Gastroesophageal sphincter (tissue), 3 donors: Measurements from ENCODE around the gene HSD11B1L.

Experiments
- POLR2AphosphoS5 ChIP-seq: sonication (generic); formaldehyde crosslinking; IDR thresholded peaks from one replicate; pipeline ENCODE4 v1.6.1; 2017; ENCODE audit warnings: antibody characterized with exemption
- TF ChIP-seq, protein P1 (sequence below), 4 experiments: fragments of 200-600 bp in 2 of 4; fragments of 450-650 bp in 2 of 4; sonication (generic) in 1 of 4; IDR thresholded peaks; one replicate each; pipeline ENCODE4 v1.5.1; 2017 to 2019; ENCODE audit warnings: antibody characterized with exemption in 4 of 4, mild to moderate bottlenecking in 2 of 4, moderate library complexity in 2 of 4

DNA sequence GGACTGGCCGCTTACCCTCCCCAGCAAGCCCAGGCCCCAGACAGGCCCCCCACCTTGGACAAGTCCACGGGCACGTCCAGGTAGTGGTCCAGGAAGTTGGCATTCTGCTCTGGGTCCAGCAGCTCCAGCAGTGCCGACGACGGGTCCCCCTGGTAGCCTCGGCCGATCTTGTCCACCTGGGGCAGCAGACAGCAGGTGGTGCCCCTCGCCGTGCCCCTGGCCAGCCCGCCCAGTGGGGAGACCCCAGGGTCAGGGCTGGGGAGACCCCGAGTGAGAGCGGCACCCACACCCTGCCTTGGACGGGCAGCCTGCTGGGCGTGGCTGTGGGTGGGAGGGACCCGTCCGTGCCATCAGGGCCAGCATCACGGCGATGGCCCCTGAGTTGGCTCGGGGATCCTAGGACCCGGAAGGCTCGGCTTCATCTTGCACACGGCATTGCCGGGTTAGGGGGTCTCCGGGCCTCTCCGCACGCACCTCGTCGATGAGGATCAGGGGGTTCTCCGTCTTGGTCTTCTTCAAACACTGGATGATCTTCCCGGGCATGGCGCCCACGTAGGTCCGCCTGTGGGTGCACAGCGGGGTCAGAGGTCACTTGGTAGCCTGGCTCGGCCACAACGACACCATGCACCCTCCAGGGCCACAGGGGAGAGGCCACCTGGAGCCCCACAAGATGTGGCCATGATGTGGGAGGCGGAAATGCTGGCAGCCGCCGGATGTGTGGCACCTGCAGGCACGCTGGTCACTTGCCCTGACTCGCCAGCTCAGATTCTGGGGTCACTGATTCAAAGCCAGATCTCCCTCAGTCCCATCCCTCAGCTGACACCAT, 15.6 kb downstream of the HSD11B1L start:
- TF ChIP-seq, protein P1, sequence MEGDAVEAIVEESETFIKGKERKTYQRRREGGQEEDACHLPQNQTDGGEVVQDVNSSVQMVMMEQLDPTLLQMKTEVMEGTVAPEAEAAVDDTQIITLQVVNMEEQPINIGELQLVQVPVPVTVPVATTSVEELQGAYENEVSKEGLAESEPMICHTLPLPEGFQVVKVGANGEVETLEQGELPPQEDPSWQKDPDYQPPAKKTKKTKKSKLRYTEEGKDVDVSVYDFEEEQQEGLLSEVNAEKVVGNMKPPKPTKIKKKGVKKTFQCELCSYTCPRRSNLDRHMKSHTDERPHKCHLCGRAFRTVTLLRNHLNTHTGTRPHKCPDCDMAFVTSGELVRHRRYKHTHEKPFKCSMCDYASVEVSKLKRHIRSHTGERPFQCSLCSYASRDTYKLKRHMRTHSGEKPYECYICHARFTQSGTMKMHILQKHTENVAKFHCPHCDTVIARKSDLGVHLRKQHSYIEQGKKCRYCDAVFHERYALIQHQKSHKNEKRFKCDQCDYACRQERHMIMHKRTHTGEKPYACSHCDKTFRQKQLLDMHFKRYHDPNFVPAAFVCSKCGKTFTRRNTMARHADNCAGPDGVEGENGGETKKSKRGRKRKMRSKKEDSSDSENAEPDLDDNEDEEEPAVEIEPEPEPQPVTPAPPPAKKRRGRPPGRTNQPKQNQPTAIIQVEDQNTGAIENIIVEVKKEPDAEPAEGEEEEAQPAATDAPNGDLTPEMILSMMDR (IDR thresholded peaks at IDR 0.05) = no peak
- TF ChIP-seq POLR2AphosphoS5 = no peak
